ENCODE measurements around the gene SP1. TPM values are rescaled to one million over a fixed set of nuclear protein-coding genes. Genes with fewer than 3 reads are reported as not detected.

SP1 gene
- total RNA-seq, 1 experiment from 2014 or later, result 72.9 TPM

DNA sequence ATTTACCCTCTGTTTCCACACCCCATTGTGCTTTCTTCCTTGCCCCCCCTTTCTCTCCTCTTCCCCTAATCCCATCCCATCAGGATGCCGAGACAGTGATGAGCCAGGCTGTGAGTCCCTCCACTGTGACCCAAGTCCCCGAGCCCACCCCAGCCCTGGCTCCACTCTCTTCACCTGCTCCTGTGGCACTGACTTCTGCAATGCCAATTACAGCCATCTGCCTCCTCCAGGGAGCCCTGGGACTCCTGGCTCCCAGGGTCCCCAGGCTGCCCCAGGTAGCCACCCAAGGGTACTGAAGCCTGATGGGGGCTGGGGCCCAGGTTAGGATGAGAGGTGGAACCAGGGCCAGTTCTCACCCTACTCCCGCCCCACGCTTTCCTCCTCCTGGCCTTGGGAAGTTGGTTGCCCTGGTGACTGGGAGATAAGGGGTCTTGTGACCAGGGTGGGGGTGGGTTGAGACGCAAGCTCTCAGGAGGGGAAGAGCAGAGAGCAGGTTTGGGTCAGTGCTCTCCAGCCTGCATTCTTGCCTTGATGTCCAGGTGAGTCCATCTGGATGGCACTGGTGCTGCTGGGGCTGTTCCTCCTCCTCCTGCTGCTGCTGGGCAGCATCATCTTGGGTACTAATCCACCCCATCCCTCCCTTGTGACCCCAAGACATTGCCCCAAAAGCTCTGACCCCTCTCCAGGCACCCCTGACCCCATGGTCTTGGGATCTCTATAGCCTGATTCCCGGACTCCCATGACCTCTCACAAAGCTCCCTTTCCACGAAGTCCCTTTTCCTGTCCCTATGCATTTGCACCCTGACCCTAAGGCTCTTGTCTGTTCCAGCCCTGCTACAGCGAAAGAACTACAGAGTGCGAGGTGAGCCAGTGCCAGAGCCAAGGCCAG is 44.9 kb downstream of the SP1 start:
- CTCF ChIA-PET, result interaction anchor here (0.5 to 7.8 kb wide), 9 partner anchors 10 to 264 kb away, joined by 3 to 160 read pairs (median 4); partner anchors contain the start of gene AAAS
- Mint-ChIP-seq H3K27me3 (ENCODE audit: insufficient read depth, unreplicated experiment) (no peaks in the 10 kb centered on the region), H3K36me3 (ENCODE audit: insufficient read depth, unreplicated experiment) (peaks cover 6% of the 10 kb centered on the region), H3K4me3 (ENCODE audit: unreplicated experiment) (no peak overlapping the region), H3K9me3 (ENCODE audit: unreplicated experiment) (no peaks in the 10 kb centered on the region), H3K27ac (ENCODE audit: low read depth, unreplicated experiment) (no peak overlapping the region), H3K4me1 (ENCODE audit: insufficient read depth, unreplicated experiment) (peaks cover 22% of the 10 kb centered on the region)
- POLR2A ChIA-PET, result interaction anchor here (1.3 to 1.8 kb wide), 2 partner anchors 16 to 45 kb away, joined by 4 to 6 read pairs; partner anchors contain the start of genes PRR13 and SP1
- intact Hi-C loops (cut with micrococcal nuclease), result no loop called here
- BruUV-seq (replicated peaks), result no TSS peak
- TF ChIP-seq, protein P1, sequence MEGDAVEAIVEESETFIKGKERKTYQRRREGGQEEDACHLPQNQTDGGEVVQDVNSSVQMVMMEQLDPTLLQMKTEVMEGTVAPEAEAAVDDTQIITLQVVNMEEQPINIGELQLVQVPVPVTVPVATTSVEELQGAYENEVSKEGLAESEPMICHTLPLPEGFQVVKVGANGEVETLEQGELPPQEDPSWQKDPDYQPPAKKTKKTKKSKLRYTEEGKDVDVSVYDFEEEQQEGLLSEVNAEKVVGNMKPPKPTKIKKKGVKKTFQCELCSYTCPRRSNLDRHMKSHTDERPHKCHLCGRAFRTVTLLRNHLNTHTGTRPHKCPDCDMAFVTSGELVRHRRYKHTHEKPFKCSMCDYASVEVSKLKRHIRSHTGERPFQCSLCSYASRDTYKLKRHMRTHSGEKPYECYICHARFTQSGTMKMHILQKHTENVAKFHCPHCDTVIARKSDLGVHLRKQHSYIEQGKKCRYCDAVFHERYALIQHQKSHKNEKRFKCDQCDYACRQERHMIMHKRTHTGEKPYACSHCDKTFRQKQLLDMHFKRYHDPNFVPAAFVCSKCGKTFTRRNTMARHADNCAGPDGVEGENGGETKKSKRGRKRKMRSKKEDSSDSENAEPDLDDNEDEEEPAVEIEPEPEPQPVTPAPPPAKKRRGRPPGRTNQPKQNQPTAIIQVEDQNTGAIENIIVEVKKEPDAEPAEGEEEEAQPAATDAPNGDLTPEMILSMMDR (IDR thresholded peaks at IDR 0.05; ENCODE audit: unreplicated experiment), result no peak
- no peak for DNase-seq (ENCODE audit: unreplicated experiment)

DNA sequence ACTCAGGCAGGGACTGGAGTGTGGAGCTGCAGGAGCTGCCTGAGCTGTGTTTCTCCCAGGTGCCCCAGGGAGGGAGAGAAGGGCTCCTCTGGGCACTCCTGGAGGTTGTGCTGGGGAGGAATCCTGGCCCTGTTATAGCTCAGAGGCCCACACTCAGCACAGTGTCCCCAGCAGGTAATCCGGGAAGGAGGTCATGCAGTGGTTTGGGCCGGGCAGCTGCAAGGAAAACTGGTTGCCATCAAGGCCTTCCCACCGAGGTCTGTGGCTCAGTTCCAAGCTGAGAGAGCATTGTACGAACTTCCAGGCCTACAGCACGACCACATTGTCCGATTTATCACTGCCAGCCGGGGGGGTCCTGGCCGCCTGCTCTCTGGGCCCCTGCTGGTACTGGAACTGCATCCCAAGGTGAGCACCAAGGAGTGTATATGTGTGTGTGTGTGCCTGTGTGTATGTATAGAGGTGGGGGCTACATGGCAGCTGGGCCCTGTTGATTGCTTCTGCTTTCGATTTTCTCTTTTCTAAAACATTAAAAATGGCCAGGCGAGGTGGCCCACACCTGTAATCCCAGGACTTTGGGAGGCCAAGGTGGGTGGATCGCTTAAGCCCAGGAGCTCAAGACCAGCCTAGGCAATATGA is 45.7 kb downstream of the SP1 start:
- H3K4me3 Mint-ChIP-seq (ENCODE audit: unreplicated experiment), result no peak overlapping the region
- H3K9me3 Mint-ChIP-seq (ENCODE audit: unreplicated experiment), result no peaks in the 10 kb centered on the region
- POLR2A ChIA-PET, result interaction anchor here (0.7 to 1.8 kb wide), 2 partner anchors 16 to 104 kb away, joined by 3 to 6 read pairs; partner anchors contain the start of genes AAAS and PRR13
- H3K4me1 Mint-ChIP-seq (ENCODE audit: insufficient read depth, unreplicated experiment), result peaks cover 27% of the 10 kb centered on the region
- CTCF ChIA-PET, result interaction anchor here (0.6 to 7.8 kb wide), 11 partner anchors 9 to 104 kb away, joined by 3 to 160 read pairs (median 4); partner anchors contain the start of gene AAAS
- DNase-seq (ENCODE audit: unreplicated experiment), result no peak
- intact Hi-C loops (cut with micrococcal nuclease), result no loop called here
- TF ChIP-seq, protein P1 (IDR thresholded peaks at IDR 0.05; ENCODE audit: unreplicated experiment), result no peak
- H3K27me3 Mint-ChIP-seq (ENCODE audit: insufficient read depth, unreplicated experiment), result no peaks in the 10 kb centered on the region
- no TSS peak for BruUV-seq (replicated peaks)
- H3K27ac Mint-ChIP-seq (ENCODE audit: low read depth, unreplicated experiment), result no peak overlapping the region
- H3K36me3 Mint-ChIP-seq (ENCODE audit: insufficient read depth, unreplicated experiment), result peaks cover 6% of the 10 kb centered on the region

DNA sequence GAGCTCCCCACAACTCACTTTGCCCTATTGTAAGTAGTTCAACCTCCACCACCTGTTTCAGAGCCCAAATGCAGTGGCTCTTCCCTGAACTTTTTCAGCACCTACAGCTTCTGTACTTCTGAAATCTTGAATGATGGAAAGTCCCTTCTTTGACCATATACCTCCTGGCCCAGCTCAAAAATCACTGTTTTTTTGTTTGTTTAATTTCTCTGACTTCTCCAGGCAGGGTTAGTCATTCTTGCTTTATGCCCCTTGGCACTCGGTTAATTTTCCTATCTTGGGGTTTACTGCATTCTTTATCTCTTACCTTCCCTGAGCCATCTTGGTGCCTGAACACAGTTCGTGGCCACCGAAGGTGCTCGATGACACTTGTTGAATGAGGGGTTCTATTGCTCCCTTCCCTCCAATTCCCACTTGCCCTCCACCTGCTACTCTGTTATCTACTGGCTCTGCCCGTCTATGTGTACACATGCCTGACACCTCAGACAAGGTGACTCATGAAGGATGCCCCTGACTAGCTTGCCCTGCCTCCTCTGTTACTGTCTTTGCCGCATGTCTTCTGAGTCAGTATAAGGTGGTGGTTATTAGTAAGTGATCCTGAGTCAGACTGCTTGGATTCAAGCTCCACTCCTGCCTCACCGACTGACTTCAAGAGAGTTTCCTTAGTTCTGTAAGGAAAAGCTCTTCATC is 48.1 kb downstream of the SP1 start:
- ChIA-PET CTCF (interaction anchor here (0.7 to 3.0 kb wide), 6 partner anchors 8 to 105 kb away, joined by 3 to 26 read pairs (median 3); no protein-coding TSS in a partner anchor), POLR2A (interaction anchor here (0.7 to 2.8 kb wide), 20 partner anchors 8 to 247 kb away, joined by 3 to 37 read pairs (median 5); partner anchors contain the start of genes MAP3K12, PRR13, SP1 and TARBP2)
- TF ChIP-seq, protein P1 (IDR thresholded peaks at IDR 0.05; ENCODE audit: unreplicated experiment), result no peak
- Mint-ChIP-seq H3K27ac (ENCODE audit: low read depth, unreplicated experiment) (peak overlapping the region; percentile 0), H3K27me3 (ENCODE audit: insufficient read depth, unreplicated experiment) (no peaks in the 10 kb centered on the region), H3K9me3 (ENCODE audit: unreplicated experiment) (no peaks in the 10 kb centered on the region), H3K36me3 (ENCODE audit: insufficient read depth, unreplicated experiment) (no peaks in the 10 kb centered on the region), H3K4me1 (ENCODE audit: insufficient read depth, unreplicated experiment) (peaks cover 21% of the 10 kb centered on the region), H3K4me3 (ENCODE audit: unreplicated experiment) (no peak overlapping the region)
- DNase-seq (ENCODE audit: unreplicated experiment), result peak; percentile 95
- intact Hi-C loops (cut with micrococcal nuclease), result no loop called here
- BruUV-seq (replicated peaks), result no TSS peak
